Subcutaneous adipose tissue (tissue), 4 donors: ENCODE data around the gene TMEM62. TPM values are rescaled to one million over a fixed set of nuclear protein-coding genes. Genes with fewer than 3 reads are reported as not detected.

ENCODE experiments used
- total RNA-seq, 4 donors: library from RNA; depleted of rRNA; stranded (reverse); fragments of >200 nt; gene quantifications; one replicate each; pipeline ENCODE4 v1.1.0, GENCODE V29; 2016
- TF ChIP-seq, protein P1 (sequence below): fragments of 450-650 bp; IDR thresholded peaks from one replicate; pipeline ENCODE4 v1.5.1; 2016; ENCODE audit warnings: low read depth, mild to moderate bottlenecking, control low read depth, antibody characterized with exemption, moderate library complexity

The TMEM62 gene
- total RNA-seq, 4 donors from 2014 or later: 28.7 to 39.4 (median 37.1) TPM

DNA sequence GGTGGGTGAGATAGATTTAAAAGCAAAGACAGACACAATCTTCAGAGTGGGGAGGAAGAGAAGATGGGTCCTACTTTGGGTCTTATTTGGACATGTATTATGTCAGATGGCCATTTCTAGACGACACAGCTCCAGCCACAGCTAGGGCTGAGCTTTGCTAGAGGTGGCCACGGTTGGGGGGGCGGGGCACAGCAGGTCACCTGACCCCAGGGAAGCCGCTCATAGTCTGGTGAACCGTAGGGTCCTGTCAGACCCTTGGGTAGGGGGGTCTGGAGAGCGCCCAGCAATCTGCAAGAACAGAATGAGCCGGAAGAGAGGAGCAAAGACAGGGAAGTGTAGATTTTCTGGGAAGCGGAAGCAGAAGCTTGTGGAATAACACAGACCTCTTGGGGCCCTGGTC is 80.8 kb downstream of the TMEM62 start:
- TF ChIP-seq, protein P1, sequence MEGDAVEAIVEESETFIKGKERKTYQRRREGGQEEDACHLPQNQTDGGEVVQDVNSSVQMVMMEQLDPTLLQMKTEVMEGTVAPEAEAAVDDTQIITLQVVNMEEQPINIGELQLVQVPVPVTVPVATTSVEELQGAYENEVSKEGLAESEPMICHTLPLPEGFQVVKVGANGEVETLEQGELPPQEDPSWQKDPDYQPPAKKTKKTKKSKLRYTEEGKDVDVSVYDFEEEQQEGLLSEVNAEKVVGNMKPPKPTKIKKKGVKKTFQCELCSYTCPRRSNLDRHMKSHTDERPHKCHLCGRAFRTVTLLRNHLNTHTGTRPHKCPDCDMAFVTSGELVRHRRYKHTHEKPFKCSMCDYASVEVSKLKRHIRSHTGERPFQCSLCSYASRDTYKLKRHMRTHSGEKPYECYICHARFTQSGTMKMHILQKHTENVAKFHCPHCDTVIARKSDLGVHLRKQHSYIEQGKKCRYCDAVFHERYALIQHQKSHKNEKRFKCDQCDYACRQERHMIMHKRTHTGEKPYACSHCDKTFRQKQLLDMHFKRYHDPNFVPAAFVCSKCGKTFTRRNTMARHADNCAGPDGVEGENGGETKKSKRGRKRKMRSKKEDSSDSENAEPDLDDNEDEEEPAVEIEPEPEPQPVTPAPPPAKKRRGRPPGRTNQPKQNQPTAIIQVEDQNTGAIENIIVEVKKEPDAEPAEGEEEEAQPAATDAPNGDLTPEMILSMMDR: no peak

DNA sequence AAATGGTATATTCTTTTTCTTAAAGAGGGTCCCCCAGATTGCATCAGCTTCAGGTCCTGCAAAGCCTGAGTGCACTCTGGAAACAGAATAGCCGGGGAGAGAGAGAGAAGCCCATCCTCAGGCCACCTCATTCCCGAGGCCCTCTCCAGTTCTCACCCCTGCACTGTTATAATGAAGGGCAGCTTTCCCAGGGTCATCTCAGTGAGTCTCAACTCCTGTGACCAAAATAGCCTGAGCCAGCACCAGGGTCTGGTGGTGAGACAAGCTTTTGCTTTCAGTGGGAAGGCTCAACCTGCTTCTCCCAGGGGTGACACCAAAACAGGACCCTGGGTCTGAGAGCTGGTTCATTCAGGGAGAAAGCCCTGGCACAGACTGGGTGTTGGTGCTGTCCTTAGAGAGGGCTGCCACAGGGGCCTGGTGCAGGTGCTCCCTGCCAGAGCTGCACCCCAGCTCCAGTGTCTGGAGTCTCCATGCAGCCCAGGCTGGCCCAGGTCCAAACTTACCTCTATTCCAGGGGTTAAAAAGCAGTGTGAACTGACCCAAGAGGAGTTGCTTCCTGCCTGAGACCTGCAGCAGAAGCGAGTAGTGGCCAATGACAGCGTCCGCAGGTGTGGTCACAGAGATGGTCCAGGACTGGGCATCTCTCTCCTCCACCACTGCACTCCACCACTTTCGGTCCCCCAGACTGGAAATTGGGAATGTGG is 81.4 kb downstream of the TMEM62 start:
- TF ChIP-seq, protein P1: no peak

DNA sequence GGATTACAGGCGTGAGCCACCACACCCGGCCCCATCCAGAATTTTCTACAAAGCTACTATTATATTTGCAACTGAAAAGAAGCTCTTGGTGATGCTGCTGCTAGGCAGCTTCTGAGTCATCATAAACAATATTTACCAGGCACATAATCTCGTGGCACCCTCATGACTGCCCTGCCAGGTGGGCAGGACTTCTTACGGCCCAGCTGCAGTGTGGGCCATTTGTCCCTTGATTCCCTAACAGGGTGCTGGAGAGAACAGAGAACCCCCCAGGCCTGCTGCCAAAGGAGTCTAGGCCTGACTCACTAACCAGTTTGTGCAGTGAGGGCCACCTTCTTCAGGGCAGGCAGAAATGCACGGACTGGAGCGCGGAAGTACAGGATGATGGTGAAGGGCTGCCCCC is 82.6 kb downstream of the TMEM62 start:
- TF ChIP-seq, protein P1: no peak

DNA sequence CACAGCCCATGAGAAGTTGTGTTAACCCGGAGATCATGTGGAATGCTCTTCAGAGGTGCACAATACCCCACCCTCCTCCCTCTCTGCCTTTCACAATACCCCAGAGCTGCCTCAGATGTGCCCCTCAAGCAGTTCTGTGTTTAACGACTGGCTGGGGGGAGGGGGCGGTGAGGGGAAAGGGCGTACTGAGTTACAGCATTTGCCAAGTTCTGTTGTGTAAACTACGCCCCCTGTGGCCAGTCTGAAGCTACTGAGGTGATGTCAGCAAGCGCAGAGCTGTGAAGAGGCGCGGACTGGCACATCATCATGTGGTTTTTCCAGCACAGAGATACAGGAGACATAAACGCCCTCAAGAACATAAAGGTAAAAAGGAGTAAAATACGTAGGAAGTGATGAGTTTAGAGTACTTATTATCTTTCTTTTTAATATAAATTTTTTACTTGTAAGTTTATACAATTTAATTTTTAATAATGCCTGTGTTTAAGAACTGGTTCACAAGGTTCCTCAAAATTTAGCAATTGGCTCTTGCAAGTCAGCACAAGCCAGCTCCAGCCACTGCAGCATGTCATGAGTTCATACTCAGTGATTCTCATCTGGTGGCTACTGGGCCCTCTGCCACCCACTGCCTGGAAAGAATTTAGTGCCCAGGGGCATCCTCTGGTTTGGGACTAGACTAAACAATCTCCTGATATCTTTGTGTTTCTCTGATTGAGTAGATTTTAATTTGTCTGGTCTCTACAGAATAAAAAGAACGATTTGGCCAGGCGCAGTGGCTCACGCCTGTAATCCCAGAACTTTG is 85.7 kb downstream of the TMEM62 start:
- TF ChIP-seq, protein P1: no peak

DNA sequence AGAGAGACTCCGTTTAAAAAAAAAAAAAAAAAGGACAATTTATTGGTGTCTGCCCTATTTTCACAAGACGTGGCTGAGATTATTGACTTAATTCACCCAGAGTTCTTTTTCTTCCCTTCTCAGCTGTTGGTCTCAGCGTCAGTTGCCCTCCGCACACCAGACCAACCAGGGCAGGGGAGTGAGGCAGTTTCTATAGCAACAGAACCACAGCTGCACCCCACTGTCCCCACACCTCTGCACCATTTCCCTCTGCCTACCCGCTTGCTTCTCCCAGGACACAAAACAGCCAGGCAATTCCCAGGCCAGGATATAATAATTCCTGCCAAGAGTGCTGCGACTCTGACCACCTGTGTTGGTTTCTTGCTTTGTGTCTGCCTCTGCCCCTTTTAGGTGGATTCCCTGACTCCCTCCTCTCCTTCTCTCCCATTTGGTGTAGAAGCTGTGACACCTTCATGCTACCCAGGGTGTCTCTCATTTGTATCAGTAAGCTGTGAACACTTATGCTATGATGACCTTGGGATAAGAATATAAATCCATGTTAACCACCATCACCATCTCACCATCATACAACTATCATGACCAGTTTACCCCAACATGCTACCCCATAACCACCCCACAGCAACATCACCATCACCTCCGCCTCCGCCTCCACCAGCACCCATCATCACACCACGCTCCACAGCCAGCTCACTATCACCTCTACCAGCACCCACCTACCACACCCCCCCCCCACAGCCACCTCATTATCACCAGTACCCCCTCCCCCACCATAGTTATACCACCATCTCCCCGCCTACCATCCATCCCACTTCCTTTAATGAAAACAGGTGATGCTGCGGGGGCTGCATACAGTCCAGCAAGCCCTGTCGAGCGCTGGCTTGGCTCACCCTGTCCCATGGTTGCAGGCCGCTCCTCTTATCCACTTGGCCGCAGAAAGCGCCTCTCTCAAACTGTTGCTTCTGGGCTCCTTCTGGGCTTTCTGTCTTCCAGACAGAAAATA is 86.8 kb downstream of the TMEM62 start:
- TF ChIP-seq, protein P1: no peak

DNA sequence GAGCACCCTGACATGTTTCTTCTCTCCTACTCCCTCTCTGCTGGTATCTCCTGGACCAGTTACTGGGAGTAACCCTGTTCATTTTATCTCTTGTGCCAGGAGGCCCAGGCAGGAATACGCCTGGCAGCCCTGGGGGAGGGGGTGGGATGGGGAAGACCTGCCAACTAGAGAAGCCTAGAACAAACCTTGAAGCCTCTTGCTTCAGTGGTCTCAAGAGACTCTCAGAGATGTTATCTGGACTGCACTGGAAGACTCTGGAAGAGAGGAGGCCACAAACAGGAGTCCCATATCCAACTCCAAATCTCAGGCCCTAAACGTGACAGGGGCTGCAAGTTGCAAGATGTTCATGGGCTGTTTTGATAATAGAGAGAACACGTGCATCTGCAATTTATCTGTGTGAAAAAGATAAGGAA is 87.6 kb downstream of the TMEM62 start, which contains the start of gene EPB42:
TSS of gene EPB42 (minus strand) at position 28 of the 413 bp plus-strand sequence. CDS start 193 bp downstream, outside the sequence.
- TF ChIP-seq, protein P1: no peak
